22Rv1 (cell line): ENCODE results near the gene HECW1.

Experiments
- ZFX ChIP-seq: fragments of 450-650 bp; IDR thresholded peaks from 2 replicates; pipeline ENCODE4 v1.6.1; 2017; ENCODE audit warnings: antibody characterized with exemption, borderline replicate concordance
- TF ChIP-seq, protein P1 (sequence below): fragments of 450-650 bp; IDR thresholded peaks from 2 replicates; pipeline ENCODE4 v1.5.1; 2017; ENCODE audit warnings: mild to moderate bottlenecking

DNA sequence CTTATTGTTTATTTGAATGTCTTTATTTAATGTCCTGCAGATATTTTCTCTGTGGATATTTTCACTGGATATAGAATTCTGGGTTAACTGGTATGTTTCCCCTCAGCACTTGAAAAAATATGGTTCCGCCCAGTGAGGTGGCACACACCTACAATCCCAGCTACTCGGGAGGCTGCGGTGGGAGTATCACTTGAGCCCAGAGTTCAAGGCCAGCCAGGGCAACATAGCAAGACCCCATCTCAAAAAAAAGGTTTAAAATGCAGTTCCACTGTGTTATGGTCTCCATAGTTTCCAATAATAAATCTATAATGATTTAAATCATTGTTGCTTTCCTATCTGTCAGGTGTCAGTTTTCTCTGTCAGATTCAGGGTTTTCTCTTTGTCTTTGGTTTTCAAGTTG is 305.0 kb downstream of the HECW1 start:
- TF ChIP-seq, protein P1, sequence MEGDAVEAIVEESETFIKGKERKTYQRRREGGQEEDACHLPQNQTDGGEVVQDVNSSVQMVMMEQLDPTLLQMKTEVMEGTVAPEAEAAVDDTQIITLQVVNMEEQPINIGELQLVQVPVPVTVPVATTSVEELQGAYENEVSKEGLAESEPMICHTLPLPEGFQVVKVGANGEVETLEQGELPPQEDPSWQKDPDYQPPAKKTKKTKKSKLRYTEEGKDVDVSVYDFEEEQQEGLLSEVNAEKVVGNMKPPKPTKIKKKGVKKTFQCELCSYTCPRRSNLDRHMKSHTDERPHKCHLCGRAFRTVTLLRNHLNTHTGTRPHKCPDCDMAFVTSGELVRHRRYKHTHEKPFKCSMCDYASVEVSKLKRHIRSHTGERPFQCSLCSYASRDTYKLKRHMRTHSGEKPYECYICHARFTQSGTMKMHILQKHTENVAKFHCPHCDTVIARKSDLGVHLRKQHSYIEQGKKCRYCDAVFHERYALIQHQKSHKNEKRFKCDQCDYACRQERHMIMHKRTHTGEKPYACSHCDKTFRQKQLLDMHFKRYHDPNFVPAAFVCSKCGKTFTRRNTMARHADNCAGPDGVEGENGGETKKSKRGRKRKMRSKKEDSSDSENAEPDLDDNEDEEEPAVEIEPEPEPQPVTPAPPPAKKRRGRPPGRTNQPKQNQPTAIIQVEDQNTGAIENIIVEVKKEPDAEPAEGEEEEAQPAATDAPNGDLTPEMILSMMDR, result no peak
- no peak for TF ChIP-seq ZFX
